GM23248 (cell line): Measurements from ENCODE around the gene EMC8. TPM values are rescaled to one million over a fixed set of nuclear protein-coding genes. Genes with fewer than 3 reads are reported as not detected.

ENCODE experiments used
- DNase-seq: peaks from one replicate; pipeline ENCODE4 v3.0.0-alpha.2; 2015
- H2AFZ ChIP-seq: fragments of 200-600 bp; sonication (generic); 2 replicates; pipeline ENCODE4 v1.6.1; 2016; ENCODE audit warnings: antibody characterized with exemption
- H3F3A ChIP-seq: fragments of 200-600 bp; sonication (generic); 2 replicates; pipeline ENCODE4 v1.6.1; 2016; ENCODE audit warnings: mild to moderate bottlenecking, antibody characterized with exemption, mixed run types; ENCODE audit not compliant: insufficient read depth
- H3K27ac ChIP-seq: fragments of 200-600 bp; sonication (generic); 2 replicates; pipeline ENCODE4 v1.5.1; 2016; ENCODE audit warnings: mild to moderate bottlenecking
- H3K27me3 ChIP-seq: fragments of 200-600 bp; sonication (generic); replicated peaks from 2 replicates; pipeline ENCODE4 v1.6.1; 2016; ENCODE audit warnings: mild to moderate bottlenecking; ENCODE audit not compliant: insufficient read depth
- H3K36me3 ChIP-seq: fragments of 200-600 bp; sonication (generic); 2 replicates; pipeline ENCODE4 v1.6.1; 2016; ENCODE audit warnings: low read depth, mild to moderate bottlenecking
- H3K4me1 ChIP-seq: fragments of 200-600 bp; sonication (generic); 2 replicates; pipeline ENCODE4 v1.6.1; 2016; ENCODE audit warnings: mild to moderate bottlenecking; ENCODE audit not compliant: insufficient read depth
- H3K4me2 ChIP-seq: fragments of 200-600 bp; sonication (generic); one replicate; pipeline ENCODE4 v1.6.1; 2016; ENCODE audit warnings: mild to moderate bottlenecking; ENCODE audit not compliant: unreplicated experiment
- H3K4me3 ChIP-seq: fragments of 200-600 bp; sonication (generic); 2 replicates; pipeline ENCODE4 v1.5.1; 2016; ENCODE audit warnings: mild to moderate bottlenecking
- H3K79me2 ChIP-seq: fragments of 200-600 bp; sonication (generic); 2 replicates; pipeline ENCODE4 v1.6.1; 2016; ENCODE audit warnings: mild to moderate bottlenecking; ENCODE audit not compliant: insufficient read depth
- H3K9ac ChIP-seq: fragments of 200-600 bp; sonication (generic); 2 replicates; pipeline ENCODE4 v1.6.1; 2016; ENCODE audit warnings: mild to moderate bottlenecking
- H3K9me2 ChIP-seq: fragments of 200-600 bp; sonication (generic); 2 replicates; pipeline ENCODE4 v1.6.1; 2016; ENCODE audit warnings: mixed run types, mild to moderate bottlenecking, moderate library complexity; ENCODE audit not compliant: insufficient read depth
- H3K9me3 ChIP-seq: fragments of 200-600 bp; sonication (generic); one replicate; pipeline ENCODE4 v1.6.1; 2017; ENCODE audit warnings: low read depth
- H4K20me1 ChIP-seq: fragments of 200-600 bp; sonication (generic); 2 replicates; pipeline ENCODE4 v1.6.0; 2016; ENCODE audit not compliant: insufficient read depth
- EZH2 ChIP-seq: fragments of 200-600 bp; sonication (generic); IDR thresholded peaks from 2 replicates; pipeline ENCODE4 v1.6.1; 2018; ENCODE audit warnings: antibody characterized with exemption, mild to moderate bottlenecking; ENCODE audit not compliant: insufficient read depth, poor library complexity, severe bottlenecking
- EZH2phosphoT487 ChIP-seq: fragments of 200-600 bp; sonication (generic); IDR thresholded peaks from 2 replicates; pipeline ENCODE4 v1.6.1; 2018; ENCODE audit warnings: antibody characterized with exemption, moderate library complexity, mild to moderate bottlenecking, low read depth; ENCODE audit not compliant: insufficient read depth
- WGBS, 2 experiments: methylation state at CpG; one replicate each; pipeline ENCODE4 v1.1.6; 2015 to 2017; ENCODE audit warnings: low lambda C conversion rate in 2 of 2, low coverage in 1 of 2; ENCODE audit errors: missing lambda C conversion rate in 2 of 2; 5-methylcytosine and 5-hydroxymethylcytosine counted together
- in situ Hi-C: fragments of 300-500 bp; cut with MboI; formaldehyde crosslinking; loops from 2 replicates; pipeline ENCODE4 v1.15.0; 2020
- polyA plus RNA-seq: library from polyadenylated mRNA; unstranded; fragments of >200 nt; fragmentation: Nextera tagmentation; extraction: Ambion mirVana; gene quantifications from 2 replicates; pipeline ENCODE4 v1.2.1, GENCODE V29; 2016
- total RNA-seq: library from RNA; depleted of rRNA; stranded (reverse); fragments of >200 nt; shearing (Covaris generic); gene quantifications from 2 replicates; pipeline ENCODE4 v1.2.3, GENCODE V29; 2014

Gene EMC8
- total and polyA plus RNA-seq, 2 experiments from 2014 or later = 35.2 to 39.4 TPM

- peak; percentile 65 for DNase-seq
- Histone ChIP-seq H3K9me3 (no peaks in the 10 kb centered on the region), H3K36me3 (peaks cover 31% of the 10 kb centered on the region), H2AFZ (no peak overlapping the region), H3K9ac (no peak overlapping the region), H3K9me2 (no peaks in the 10 kb centered on the region), H3K27me3 (no peaks in the 10 kb centered on the region), H3F3A (no peaks in the 10 kb centered on the region), H3K4me2 (no peak overlapping the region), H4K20me1 (no peaks in the 10 kb centered on the region; the same call in 1 of the 2 replicates), H3K4me1 (0 out of 2 replicates have a peak, but pooled peaks cover 3% of the 10 kb centered on the region), H3K27ac (no peak overlapping the region), H3K4me3 (no peak overlapping the region), H3K79me2 (peaks cover 42% of the 10 kb centered on the region)
- TF ChIP-seq EZH2 (no peak), EZH2phosphoT487 (no peak)
- in situ Hi-C loops = no loop called here
- 61 to 70% methylated on average over 16 of the region's 16 CpGs for WGBS, 2 experiments
Observed at GRCh38 chr16:85781695-85782370, 17.5 kb downstream of the EMC8 start.

GRCh38 chr16:85781156-85781555 lies 18.2 kb downstream of the EMC8 start:
- no peaks in the 10 kb centered on the region for H3F3A ChIP-seq
- H3K79me2 ChIP-seq = peaks cover 35% of the 10 kb centered on the region
- WGBS, 2 experiments = 86 to 87% methylated on average over 10 of the region's 10 CpGs
- DNase-seq = no peak
- in situ Hi-C loops = no loop called here
- 0 out of 2 replicates have a peak, but pooled peaks cover 3% of the 10 kb centered on the region for H3K4me1 ChIP-seq
- TF ChIP-seq EZH2phosphoT487 (no peak), EZH2 (no peak)
- H3K27ac ChIP-seq = no peak overlapping the region
- no peaks in the 10 kb centered on the region for H4K20me1 ChIP-seq
- H3K9me3 ChIP-seq = no peaks in the 10 kb centered on the region
- H3K36me3 ChIP-seq = peaks cover 29% of the 10 kb centered on the region
- H2AFZ ChIP-seq = no peak overlapping the region
- H3K9me2 ChIP-seq = no peaks in the 10 kb centered on the region
- no peak overlapping the region for H3K9ac ChIP-seq
- no peak overlapping the region for H3K4me3 ChIP-seq
- no peak overlapping the region for H3K4me2 ChIP-seq
- H3K27me3 ChIP-seq = no peaks in the 10 kb centered on the region

GRCh38 chr16:85780281-85780680 lies 19.1 kb downstream of the EMC8 start:
- in situ Hi-C loops = no loop called here
- no peak for DNase-seq
- WGBS, 2 experiments = 95 to 98% methylated on average over 21 to 26 of the region's 26 CpGs
- no peaks in the 10 kb centered on the region for H3F3A ChIP-seq
- 0 out of 2 replicates have a peak, but pooled peaks cover 3% of the 10 kb centered on the region for H3K4me1 ChIP-seq
- H3K9ac ChIP-seq = no peak overlapping the region
- TF ChIP-seq EZH2 (no peak), EZH2phosphoT487 (no peak)
- H3K27ac ChIP-seq = no peak overlapping the region
- H4K20me1 ChIP-seq = no peaks in the 10 kb centered on the region
- H3K36me3 ChIP-seq = peaks cover 26% of the 10 kb centered on the region
- peaks cover 28% of the 10 kb centered on the region for H3K79me2 ChIP-seq
- H3K9me3 ChIP-seq = no peaks in the 10 kb centered on the region
- H2AFZ ChIP-seq = no peak overlapping the region
- no peak overlapping the region for H3K4me2 ChIP-seq
- no peak overlapping the region for H3K4me3 ChIP-seq
- no peaks in the 10 kb centered on the region for H3K27me3 ChIP-seq
- H3K9me2 ChIP-seq = no peaks in the 10 kb centered on the region

- DNase-seq = no peak
- Histone ChIP-seq H2AFZ (no peak overlapping the region), H3K79me2 (peaks cover 21% of the 10 kb centered on the region), H3K27ac (no peak overlapping the region), H3K4me3 (no peak overlapping the region), H4K20me1 (no peaks in the 10 kb centered on the region), H3K9ac (no peak overlapping the region), H3K36me3 (peaks cover 26% of the 10 kb centered on the region), H3K27me3 (no peaks in the 10 kb centered on the region), H3K9me2 (no peaks in the 10 kb centered on the region), H3F3A (no peaks in the 10 kb centered on the region), H3K4me1 (0 out of 2 replicates have a peak, but pooled peaks cover 3% of the 10 kb centered on the region), H3K9me3 (no peaks in the 10 kb centered on the region), H3K4me2 (no peak overlapping the region)
- WGBS, 2 experiments = 94 to 95% methylated on average over 12 of the region's 12 CpGs
- in situ Hi-C loops = no loop called here
- no peak for TF ChIP-seq EZH2
- no peak for TF ChIP-seq EZH2phosphoT487
Observed at GRCh38 chr16:85778873-85779272, 20.5 kb downstream of the EMC8 start.
